GM21717 (cell line): ENCODE data around the gene CMC4.

Experiments used
- ATAC-seq: cut with Tn5 transposase; IDR thresholded peaks from one replicate; pipeline ENCODE4 v1.9.1; 2021; ENCODE audit warnings: mild to moderate bottlenecking, moderate library complexity; ENCODE audit not compliant: unreplicated experiment

Gene CMC4

DNA sequence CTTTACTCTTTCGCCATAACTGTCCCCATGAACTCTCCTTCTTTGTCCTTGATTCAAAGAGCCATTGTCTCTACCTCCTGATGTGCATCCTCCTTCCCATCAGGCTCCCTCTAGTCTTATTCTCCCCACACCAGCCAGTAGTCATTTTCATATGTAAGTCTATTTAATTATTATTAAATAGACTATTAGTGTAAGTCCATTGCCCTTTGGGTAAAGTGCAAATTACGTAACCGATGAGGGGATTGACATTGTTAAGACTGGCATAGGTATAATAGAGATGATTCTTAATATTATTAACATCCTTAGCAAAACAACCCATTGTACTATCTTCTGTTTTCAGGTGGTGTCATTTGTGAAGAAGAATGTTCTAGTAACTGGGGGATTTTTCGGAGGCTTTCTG lies 16.7 kb downstream of the CMC4 start:
- ATAC-seq, result no peak

DNA sequence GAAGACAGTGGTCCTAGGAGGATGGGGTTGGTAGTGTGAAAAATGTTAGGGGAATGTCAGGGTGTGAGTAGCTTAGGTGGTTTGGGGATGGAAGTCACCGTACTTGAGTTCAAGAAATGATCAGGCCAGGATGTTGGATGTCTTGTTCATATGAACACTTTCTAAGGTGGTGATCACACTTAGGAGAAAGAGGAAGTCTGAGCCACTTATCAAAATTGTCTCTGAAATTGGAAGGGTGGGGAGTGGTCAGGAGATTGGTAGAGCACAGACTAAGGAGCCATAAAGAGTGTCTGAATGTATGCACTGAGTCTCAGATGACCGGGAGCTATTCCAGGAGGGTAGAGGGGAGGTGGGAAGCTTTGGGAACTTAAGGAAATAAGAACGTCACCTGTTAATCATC lies 17.3 kb downstream of the CMC4 start:
- ATAC-seq, result no peak

DNA sequence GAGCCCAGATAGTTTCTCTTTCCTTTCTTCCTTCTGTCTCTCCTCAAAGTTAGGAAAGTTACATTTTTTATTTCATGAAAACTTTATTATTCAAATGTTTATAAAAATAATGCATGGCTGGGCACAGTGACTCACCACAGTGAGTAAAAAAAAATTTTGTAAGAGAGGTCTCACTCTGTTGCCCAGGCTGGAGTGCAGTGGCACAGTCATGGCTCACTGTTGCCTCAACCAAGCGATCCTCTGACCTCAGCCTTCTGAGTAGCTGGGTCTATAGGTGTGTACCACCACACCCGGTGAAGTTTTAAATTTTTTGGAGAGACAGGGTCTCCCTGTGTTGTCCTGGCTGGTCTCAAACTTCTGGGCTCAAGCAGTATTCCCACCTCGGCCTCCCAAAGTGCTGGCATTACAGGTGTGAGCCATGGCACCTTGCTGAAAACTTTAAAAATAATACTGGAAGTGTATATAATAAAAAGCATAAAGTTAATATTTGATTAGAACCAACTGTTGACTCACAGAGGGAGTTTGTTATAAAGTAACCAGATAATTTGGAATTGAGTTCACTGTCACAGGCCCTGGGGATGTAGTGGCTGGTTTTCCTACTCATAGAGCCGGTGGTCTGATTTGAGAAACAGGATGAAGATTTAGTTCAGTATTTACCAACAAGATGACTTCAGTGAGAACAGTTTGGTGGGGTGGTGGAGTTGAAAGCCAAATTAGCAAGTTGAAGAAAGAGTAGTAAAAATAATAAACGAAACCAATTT lies 18.0 kb downstream of the CMC4 start:
- ATAC-seq, result no peak

DNA sequence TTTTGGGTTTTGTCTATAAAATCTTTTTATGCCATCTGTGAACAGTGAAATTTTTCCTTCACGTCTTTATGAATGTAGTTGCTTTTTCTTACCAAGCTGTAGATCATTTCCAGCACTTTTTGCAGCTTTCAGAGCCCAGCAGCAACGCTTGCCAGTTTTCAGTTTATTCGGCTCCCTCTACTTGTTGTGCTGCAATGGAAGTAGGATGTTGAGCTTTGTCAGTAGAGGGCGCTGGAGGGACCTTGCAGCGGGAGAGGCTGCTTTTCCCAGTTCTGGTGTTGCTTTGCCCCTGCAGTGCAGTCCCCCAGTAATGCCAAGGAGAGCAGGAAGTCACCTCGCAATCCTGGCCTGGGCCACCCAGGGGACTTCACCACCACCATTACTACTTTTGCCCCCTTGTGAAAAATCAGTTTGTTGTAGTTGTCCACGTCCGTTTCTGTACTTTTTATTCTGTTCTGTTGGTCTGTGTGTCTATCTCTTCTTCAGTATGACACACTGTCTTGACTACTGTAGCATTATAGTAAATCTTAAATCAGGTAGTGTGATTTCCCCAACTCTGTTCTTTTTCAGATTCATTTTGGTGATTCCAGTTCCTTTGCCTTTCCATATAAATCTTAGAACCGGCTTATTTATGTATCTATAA lies 21.8 kb downstream of the CMC4 start:
- no peak for ATAC-seq

DNA sequence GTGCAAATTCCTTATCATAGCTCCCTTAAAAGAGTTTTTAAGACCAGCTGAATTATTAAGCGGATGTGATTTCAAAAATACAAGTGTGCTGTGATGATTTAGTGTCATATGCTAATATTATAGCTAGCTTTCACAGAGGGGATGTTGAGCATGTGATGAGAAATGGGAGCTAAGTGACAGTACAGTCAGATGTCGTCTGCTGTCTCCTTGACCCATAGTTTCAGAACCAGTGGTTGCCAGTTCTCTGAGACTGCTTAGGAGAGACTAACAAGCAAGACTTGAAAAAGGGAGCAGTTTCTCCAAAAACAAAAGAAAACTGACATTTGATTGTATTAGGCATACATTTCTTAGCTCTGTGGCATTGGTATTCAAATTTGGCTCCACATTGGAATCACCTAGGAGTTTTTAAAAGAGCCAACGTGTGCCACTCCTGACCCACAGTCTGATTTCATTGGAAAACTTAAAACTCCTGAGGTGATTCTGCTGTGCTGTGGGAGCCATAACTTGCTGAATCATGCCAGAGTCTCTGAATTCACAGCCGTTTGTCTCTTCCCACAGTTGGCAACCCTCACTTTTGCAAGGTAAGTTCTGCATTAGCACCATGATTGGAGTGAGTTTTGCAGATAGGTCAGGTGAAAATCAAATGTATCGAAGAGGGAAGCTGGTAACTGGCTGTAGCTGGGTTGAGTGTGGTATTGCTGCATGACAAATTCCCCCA lies 24.0 kb downstream of the CMC4 start:
- ATAC-seq, result no peak

DNA sequence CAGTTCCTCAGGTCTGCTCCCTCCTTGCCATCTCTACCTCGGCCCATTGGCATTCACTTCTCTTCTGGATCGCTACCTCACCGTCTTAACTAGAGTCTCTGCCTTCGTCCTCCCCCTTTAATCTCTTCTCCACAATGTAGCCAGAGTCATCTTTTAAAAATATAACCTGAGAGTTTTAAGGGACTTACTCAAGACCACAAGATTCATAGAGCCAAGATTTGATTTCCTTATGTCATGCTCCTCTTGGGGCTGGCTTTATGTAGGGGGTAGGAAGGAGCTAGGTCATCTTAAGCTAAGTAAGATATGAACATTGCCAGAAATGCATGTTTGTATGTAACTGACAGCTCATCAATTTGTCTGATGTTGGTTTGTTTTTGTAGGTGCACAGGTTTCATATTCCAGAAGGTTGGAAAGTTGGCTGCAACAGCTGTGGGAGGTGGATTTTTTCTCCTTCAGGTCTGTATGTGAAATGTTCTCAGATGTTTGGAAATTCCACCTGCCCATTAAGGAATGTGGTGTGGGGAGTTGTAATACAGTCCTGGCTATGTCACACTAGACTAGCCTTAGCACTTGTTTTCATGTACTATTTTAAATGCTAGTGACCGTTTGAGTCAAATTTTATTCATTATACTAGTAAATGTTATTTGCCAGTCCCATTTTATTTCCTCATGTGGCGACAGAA lies 24.7 kb downstream of the CMC4 start:
- no peak for ATAC-seq

DNA sequence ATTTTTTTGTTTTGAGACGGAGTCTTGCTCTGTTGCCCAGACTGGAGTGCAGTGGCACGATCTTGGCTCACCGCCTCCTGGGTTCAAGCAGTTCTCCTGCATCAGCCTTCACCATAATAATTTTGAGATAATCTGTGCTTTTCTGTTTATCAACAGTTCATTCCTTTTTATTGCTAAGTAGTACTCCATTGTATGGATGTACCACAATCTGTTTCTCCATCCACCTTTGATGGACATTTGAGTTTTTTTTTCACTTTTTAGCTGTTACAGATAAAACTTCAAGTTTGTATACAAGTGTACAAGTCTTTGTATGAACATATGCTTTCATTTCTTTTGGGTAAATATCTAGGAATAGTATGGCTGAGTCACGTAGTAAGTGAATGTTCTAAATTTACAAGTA lies 35.2 kb downstream of the CMC4 start:
- no peak for ATAC-seq

DNA sequence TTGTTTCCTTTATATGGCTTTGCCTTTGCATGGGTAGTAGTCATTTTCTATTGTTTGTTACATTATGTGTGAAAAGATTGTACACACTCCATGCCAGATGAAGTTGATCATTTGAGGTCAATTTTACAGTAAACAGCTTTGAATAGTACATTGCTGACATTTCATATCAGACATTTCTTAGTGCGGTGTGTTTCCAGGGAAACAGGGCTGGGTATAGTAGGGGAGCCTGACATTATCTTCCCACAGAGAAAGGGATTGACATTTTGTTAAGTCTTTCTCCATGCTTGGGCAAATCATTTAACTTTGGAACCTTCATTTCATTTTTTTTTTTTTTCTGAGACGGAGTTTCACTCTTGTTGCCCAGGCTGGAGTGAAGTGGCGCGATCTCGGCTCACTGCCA lies 39.3 kb downstream of the CMC4 start:
- ATAC-seq, result no peak

DNA sequence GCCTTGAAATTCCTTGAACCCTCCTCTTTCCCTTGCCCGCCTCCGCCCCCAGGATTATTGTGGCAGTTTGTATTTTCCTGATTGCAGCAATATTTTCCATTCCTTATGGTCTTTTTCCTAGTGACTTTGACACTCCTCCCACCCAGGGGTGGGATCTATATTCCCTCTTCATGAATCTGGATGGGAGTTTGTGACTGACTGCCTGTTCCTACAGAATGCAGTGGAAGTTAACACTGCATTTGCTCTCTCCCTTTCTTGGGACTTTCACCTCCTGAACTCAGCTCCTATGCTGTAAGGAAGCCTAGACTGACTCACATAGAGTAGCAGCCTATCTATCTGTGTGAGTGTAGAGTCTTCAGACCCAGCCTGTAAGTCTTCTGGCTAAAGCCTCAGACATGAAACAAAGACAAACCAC lies 42.1 kb downstream of the CMC4 start:
- ATAC-seq, result no peak

DNA sequence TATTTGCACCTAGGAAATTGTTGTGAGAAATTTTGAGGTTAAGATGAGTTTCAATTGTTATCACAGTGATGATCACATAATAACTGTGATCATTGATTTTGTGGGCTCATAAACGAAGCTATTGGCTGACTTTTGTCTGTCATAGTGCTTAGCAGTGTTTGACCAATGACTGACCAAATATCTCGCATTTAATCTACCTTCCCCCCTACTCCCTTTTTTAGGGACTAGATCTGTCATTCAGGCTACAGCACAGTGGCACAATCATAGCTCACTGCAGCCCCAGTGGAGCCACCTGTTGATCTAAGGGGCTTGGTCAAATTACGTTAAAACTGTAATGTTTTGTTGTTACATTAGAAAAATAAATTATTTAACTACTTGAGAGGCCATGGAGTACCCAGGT lies 42.8 kb downstream of the CMC4 start:
- no peak for ATAC-seq

DNA sequence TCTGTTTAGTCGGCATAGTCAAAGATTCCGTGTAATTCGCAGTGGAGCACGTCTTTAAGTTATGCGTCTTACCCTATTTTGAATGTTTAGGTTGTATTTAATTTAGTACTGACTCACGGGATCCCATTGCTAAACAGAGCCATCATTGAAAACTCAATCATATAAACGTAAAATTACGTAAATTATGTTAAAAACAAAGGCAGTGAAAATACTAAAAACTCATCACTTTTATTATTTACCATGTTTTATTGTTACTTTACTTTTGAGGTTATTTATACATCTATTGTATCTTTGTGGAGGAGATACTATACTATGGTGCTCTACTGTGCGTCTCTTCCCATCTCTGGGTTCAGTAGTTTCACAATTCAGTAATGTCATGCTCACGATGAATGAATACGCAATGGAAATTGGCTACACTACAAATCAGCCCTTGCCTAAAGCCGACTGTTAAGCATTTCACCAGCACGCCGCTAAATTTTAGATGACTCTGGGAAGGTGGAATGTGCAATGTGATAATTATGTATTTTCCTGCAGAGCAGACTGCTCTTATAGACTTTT lies 43.3 kb downstream of the CMC4 start:
- ATAC-seq, result no peak

DNA sequence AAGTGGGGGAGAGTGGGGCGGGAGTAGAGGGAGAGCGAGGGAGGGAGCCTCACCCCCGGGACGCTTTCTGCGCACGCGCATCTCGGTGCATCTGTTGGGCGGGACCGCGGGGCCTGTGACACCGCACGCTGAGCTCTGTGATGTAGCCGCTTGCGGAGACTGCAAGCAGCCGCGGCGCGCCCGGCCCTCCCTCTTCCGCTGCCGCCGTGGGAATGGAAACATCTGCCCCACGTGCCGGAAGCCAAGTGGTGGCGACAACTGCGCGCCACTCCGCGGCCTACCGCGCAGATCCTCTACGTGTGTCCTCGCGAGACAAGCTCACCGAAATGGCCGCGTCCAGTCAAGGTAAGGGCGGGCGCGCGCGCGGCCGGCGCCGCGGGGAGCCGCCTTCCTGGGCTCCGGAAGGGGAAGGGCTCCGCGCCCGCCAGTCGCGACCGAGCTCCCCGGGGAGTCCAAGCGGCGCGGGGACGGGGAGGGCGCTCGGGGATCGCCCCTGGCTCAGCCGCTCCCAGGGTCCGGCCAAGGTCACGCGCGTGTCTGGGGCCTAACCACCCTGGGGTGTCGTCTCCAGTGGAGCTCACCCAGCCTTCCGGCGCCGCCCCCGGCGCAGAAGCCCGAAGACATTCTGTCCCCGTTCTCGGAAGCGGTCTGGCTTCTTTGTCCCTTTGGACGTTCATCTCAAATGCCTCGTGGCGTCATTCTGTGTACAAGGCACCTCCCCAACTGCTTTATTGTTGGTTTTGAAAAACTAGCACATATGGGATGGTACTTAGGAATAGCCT lies 44.0 kb downstream of the CMC4 start, which contains the start of gene FUNDC2:
Gene FUNDC2 (plus strand): TSS at position 118 of the 782 bp plus-strand sequence. CDS start 95 bp downstream, at position 213.
- ATAC-seq, result peak; percentile 91

DNA sequence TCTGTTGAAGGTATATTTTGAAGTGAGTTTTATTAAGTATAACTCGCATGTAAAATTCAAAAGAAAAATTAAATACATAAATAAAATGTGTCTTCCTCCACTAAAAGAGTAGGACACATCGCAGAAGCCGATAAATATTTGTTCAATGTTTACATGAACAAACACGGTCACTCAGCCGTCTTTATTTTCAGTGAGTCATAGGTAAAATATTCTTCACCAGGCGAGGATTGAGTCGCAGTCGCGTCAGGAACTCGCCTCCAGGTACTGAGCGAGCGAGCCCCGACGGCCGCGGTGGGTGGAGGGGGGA lies 44.6 kb downstream of the CMC4 start:
- no peak for ATAC-seq

DNA sequence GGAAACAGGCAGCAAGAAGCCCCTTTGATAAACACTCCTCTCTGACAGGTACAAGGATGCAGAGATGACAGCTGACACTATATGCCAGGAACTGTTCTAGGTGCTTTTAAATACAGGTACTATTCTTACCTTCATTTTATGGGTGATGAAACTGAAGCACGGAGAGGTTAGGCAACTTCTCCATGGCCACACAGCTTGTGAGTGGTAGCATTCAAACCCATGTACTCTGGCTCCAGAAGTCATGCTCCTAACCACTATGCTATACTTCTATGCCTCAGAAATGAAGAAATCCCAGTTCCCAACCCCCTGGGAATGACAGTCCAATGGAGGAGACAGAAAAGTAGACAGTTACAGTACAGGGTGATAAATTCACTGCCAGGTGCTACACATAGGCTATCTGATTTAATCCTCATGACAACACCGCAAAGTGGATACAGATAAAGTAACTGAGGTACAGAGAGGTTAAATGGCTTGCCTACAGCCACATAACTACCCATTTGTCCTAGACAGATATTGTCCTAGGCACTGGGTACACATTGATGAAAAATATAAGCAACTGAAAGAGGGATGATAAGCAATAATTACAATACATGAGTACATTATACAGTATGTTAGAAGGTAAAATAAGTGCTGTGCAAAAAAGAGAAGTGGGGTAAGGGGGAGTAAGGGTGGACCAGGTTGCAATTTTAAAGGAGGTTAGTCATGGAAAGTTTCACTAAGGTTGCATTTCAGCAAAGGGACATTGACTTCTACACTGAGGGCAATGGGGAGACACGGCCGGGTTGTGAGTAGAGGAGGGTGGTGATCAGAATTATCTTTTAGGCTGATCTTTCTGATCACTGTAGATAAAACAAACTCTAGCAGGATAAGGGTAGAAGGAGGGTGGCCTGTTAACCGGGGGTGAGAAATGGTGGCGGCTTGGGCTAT lies 46.8 kb downstream of the CMC4 start:
- ATAC-seq, result no peak

DNA sequence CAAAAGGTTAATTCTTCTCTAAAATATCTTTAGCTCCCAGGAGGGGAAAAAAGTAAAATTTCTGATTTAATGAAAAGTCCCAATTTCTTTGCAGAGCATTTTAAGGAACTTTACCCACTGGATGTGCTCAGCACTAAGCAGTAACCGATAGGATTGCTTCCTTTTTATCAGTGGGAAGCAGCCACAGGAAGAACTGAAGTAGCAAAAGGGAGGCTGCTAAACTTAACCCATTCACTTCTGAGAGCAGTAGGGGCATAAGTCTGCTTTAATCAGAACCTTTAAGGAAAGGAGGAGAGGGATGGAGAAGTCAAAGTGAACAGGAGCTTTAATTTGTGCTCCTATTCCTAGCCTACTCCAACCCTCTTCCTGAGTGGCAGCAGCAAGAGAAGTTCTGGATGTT lies 48.4 kb downstream of the CMC4 start, which contains the start of gene F8:
Gene F8 (minus strand): TSS at position 139 of the 400 bp plus-strand sequence. CDS start 171 bp downstream, outside the sequence.
- ATAC-seq, result no peak

DNA sequence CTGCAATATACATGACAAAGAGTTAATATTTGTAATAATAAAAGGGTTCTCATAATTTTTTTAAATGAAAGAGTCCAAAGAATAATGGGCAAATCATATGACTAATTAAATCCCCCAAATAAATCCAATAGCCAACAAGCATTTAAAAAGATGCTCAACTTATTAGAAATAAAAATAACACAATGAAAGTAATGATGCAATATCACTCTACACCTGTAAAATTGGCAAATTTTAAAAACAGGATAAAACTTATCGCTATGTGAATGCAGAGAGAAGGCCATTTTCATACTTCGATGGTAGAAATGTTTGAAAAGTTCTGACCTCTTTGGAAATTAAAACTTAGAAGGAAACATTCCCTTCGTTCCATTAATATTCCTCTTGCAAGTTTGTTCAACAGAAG lies 50.3 kb downstream of the CMC4 start:
- no peak for ATAC-seq
